Endothelial cell of umbilical vein (primary cell): Measurements from ENCODE around the gene UBXN11. TPM values are rescaled to one million over a fixed set of nuclear protein-coding genes. Genes with fewer than 3 reads are reported as not detected.

ENCODE experiments used
- BruUV-seq: library from RNA; stranded (reverse); fragments of 400-500 nt; replicated peaks from 2 replicates; lab custom pipeline; 2021; lab: Mats Ljungman, UMichigan
- CTCF ChIA-PET: fragments of 300-600, 350-600 bp; sonication (Branson Sonifier 250); formaldehyde crosslinking; loops from one replicate; lab custom pipeline; 2021; ENCODE audit warnings: antibody characterized with exemption, inconsistent platforms; lab: Charles Lee
- POLR2A ChIA-PET: fragments of 300-600, 350-600 bp; sonication (Branson Sonifier 250); formaldehyde crosslinking; loops from one replicate; lab custom pipeline; 2021; ENCODE audit warnings: antibody characterized with exemption, inconsistent platforms; lab: Charles Lee
- DNase-seq: peaks from one replicate; pipeline ENCODE4 v3.0.0-alpha.2; 2011; ENCODE audit warnings: low read depth, low spot score
- FAIRE-seq: peaks from 2 replicates; lab custom pipeline; 2011; peaks lifted over from hg19 to GRCh38; lab: Jason Lieb, UNC
- H2AFZ ChIP-seq: 2 replicates; pipeline ENCODE4 v1.6.0; 2012; ENCODE audit warnings: low read depth, low read length, control low read depth, inconsistent platforms
- H3K27ac ChIP-seq: 2 replicates; pipeline ENCODE4 v1.5.1; 2011; ENCODE audit warnings: low read depth, mild to moderate bottlenecking, control low read depth, low read length, moderate library complexity; ENCODE audit not compliant: insufficient read depth
- H3K27me3 ChIP-seq, 2 experiments: 2 replicates each; pipeline versions ENCODE4 v1.6.0 to v1.6.1; 2011; ENCODE audit warnings: low read length in 2 of 2, mixed read lengths in 1 of 2; ENCODE audit not compliant: control insufficient read depth in 2 of 2, insufficient read depth in 2 of 2
- H3K36me3 ChIP-seq, 2 experiments: 2 replicates in 1 of 2; 3 replicates in 1 of 2; pipeline ENCODE4 v1.5.1; 2011; ENCODE audit warnings: low read length in 2 of 2, mild to moderate bottlenecking in 1 of 2, moderate library complexity in 1 of 2; ENCODE audit not compliant: control insufficient read depth in 2 of 2, insufficient read depth in 2 of 2; ENCODE audit errors: extremely low read depth in 1 of 2
- H3K4me1 ChIP-seq: 3 replicates; pipeline ENCODE4 v1.5.1; 2011; ENCODE audit warnings: mild to moderate bottlenecking, low read length; ENCODE audit not compliant: control insufficient read depth, insufficient read depth; ENCODE audit errors: extremely low read depth
- H3K4me2 ChIP-seq: 2 replicates; pipeline ENCODE4 v1.6.1; 2011; ENCODE audit warnings: low read length, control low read depth, mixed read lengths; ENCODE audit not compliant: insufficient read depth
- H3K4me3 ChIP-seq, 3 experiments: fragments of 200-600 bp in 1 of 3; sonication (generic), shearing (Covaris generic) in 1 of 3; replicated peaks in 1 of 3; 2 replicates each; pipeline ENCODE4 v1.5.1; 2011 to 2016; ENCODE audit warnings: control low read depth in 3 of 3, low read length in 3 of 3, mild to moderate bottlenecking in 2 of 3, inconsistent platforms in 1 of 3, low read depth in 1 of 3, moderate library complexity in 1 of 3; ENCODE audit not compliant: insufficient read depth in 1 of 3
- H3K79me2 ChIP-seq: 2 replicates; pipeline ENCODE4 v1.6.0; 2012; ENCODE audit warnings: low read length, inconsistent platforms; ENCODE audit not compliant: control insufficient read depth, insufficient read depth
- H3K9ac ChIP-seq: replicated peaks from 2 replicates; pipeline ENCODE3; 2011; ENCODE audit warnings: low read length, control low read depth; ENCODE audit not compliant: insufficient read depth; ENCODE audit errors: extremely low read depth
- H3K9me1 ChIP-seq: replicated peaks from 3 replicates; pipeline ENCODE4 v1.6.0; 2011; ENCODE audit warnings: mild to moderate bottlenecking, low read length; ENCODE audit not compliant: control insufficient read depth, insufficient read depth; ENCODE audit errors: extremely low read depth
- H3K9me3 ChIP-seq: replicated peaks from 2 replicates; pipeline ENCODE4 v1.5.1; 2012; ENCODE audit warnings: low read length, inconsistent platforms; ENCODE audit not compliant: control insufficient read depth, insufficient read depth
- H4K20me1 ChIP-seq: replicated peaks from 2 replicates; pipeline ENCODE3; 2011; ENCODE audit warnings: mild to moderate bottlenecking, low read length; ENCODE audit not compliant: control insufficient read depth, insufficient read depth; ENCODE audit errors: extremely low read depth
- EZH2 ChIP-seq: IDR thresholded peaks from 2 replicates; pipeline ENCODE4 v1.6.1; 2012; ENCODE audit warnings: borderline replicate concordance, low read depth, mild to moderate bottlenecking, moderate library complexity, low read length, inconsistent platforms; ENCODE audit not compliant: severe bottlenecking
- FOS ChIP-seq: IDR thresholded peaks from 2 replicates; pipeline ENCODE4 v1.6.1; 2011; ENCODE audit warnings: mild to moderate bottlenecking, low read length, moderate library complexity, borderline replicate concordance; ENCODE audit not compliant: insufficient read depth
- GATA2 ChIP-seq: IDR thresholded peaks from 2 replicates; pipeline ENCODE4 v1.7.0; 2011; ENCODE audit warnings: low read depth, mild to moderate bottlenecking, moderate library complexity, mixed read lengths, low read length; ENCODE audit not compliant: insufficient read length, insufficient read depth
- JUN ChIP-seq: IDR thresholded peaks from 2 replicates; pipeline ENCODE4 v1.6.1; 2011; ENCODE audit warnings: borderline replicate concordance, low read depth; ENCODE audit not compliant: insufficient read length, insufficient read depth
- MYC ChIP-seq: IDR thresholded peaks from one replicate; pipeline ENCODE4 v1.6.1; 2011; ENCODE audit warnings: mild to moderate bottlenecking, low read depth, low read length
- POLR2A ChIP-seq: IDR thresholded peaks from 2 replicates; pipeline ENCODE4 v1.6.1; 2012; ENCODE audit warnings: low read depth, mild to moderate bottlenecking, control low read depth, low read length
- dilution Hi-C: fragments of 300-500 bp; cut with MboI; formaldehyde crosslinking; loops from one replicate; pipeline ENCODE4 v1.15.0; 2019; ENCODE audit warnings: low sequenced_read_pairs; ENCODE audit not compliant: extremely low pct_ligation_motif_present
- intact Hi-C: fragments of 100-400 bp; cut with micrococcal nuclease; formaldehyde crosslinking; loops from one replicate; pipeline ENCODE4 v1.10.0; 2022
- polyA plus RNA-seq, 4 experiments: library from polyadenylated mRNA; depleted of rRNA in 3 of 4; stranded (reverse) in 3 of 4; unstranded in 1 of 4; fragments of >200 nt; gene quantifications; 2 replicates each; pipeline versions ENCODE4 v1.2.1 to v1.2.3, GENCODE V29; 2011 to 2012; ENCODE audit warnings: missing spikeins in 1 of 4
- total RNA-seq: library from RNA; stranded (reverse); gene quantifications from 2 replicates; pipeline ENCODE4 v1.2.3, GENCODE V29; 2021
- TF ChIP-seq, protein P1 (sequence below): IDR thresholded peaks from 2 replicates; pipeline ENCODE4 v1.6.1; 2011; ENCODE audit not compliant: insufficient read depth, insufficient read length
- TF ChIP-seq, protein P2 (sequence below), 2 donors: IDR thresholded peaks; 1 replicate in 1 of 2; 2 replicates in 1 of 2; pipeline ENCODE4 v1.5.1; 2011; ENCODE audit warnings: low read length in 2 of 2, mild to moderate bottlenecking in 2 of 2, moderate library complexity in 2 of 2, control low read depth in 1 of 2, inconsistent platforms in 1 of 2, low read depth in 1 of 2; ENCODE audit not compliant: insufficient read depth in 1 of 2; ENCODE audit errors: extremely low read depth in 1 of 2

Gene UBXN11
- total and polyA plus RNA-seq, 2 donors (not counting 3 experiments of a cell fraction or from before 2014, with no cell fraction given): 14.8 to 15.6 TPM

DNA sequence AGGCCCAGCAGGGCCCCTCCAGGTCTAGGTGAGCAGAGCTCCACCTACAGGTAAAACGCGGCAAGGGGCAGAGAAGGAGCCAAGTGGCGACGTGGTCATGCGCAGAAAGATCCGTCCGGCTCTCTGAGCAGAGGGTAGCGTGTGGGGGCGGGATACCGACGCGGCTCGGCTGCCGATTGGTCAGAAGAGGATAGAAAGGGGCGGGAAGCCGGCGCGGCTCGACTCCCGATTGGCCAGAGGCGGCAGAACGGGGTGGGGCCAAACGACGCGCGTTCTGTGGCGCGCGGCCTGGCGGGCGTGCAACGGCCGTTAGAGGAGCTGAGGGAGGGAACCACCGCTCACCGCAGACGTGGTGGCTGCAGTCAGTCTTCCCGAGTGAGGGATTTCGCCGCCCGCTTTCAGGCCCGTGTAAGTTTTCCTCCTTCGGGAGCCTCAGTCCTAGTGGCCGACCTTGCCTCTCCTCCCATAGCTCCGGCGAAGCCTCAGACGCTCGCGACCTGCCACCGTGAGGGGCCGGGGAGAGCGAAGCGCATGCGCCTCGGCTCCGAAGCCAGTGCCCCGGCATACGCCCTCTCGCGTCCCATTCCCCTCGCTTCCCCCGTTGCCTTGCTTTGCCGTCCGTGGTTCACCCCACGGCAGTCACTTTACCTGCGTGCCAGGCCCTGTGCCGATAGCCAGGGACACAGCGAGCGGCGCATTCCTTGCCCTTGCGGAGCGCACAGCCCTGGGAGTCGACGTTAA lies 72.4 kb downstream of the UBXN11 start, which contains the start of gene CEP85:
CEP85 (plus strand) TSS at position 298 of the 741 bp plus-strand sequence. CDS start 5,584 bp downstream, outside the sequence.
- peaks cover 42% of the 10 kb centered on the region for H3K79me2 ChIP-seq
- H3K27ac ChIP-seq: peak within 1 kb of the TSS; percentile 9
- no peaks in the 10 kb centered on the region for H3K9me3 ChIP-seq
- H4K20me1 ChIP-seq: no peaks in the 10 kb centered on the region
- H3K9ac ChIP-seq: peak within 1 kb of the TSS; percentile 66
- ChIA-PET CTCF (interaction anchor here (0.5 to 3.7 kb wide), 39 partner anchors 8 to 380 kb away, joined by 3 to 44 read pairs (median 6); partner anchors contain the start of genes C1orf232, CATSPER4, DHDDS and PAFAH2), POLR2A (interaction anchor here (0.6 to 1.0 kb wide), 4 partner anchors 52 to 987 kb away, joined by 3 read pairs; partner anchors contain the start of gene RSRP1)
- BruUV-seq: TSS peak; percentile 56
- H2AFZ ChIP-seq: peak within 1 kb of the TSS; percentile 96
- no peaks in the 10 kb centered on the region for H3K36me3 ChIP-seq
- peak within 1 kb of the TSS; percentile 77 for H3K4me2 ChIP-seq
- dilution Hi-C loops: no loop called here
- H3K27me3 ChIP-seq: no peaks in the 10 kb centered on the region
- DNase-seq: peak; percentile 98
- TF ChIP-seq, protein P1, sequence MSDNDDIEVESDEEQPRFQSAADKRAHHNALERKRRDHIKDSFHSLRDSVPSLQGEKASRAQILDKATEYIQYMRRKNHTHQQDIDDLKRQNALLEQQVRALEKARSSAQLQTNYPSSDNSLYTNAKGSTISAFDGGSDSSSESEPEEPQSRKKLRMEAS: no peak
- TF ChIP-seq, protein P2, sequence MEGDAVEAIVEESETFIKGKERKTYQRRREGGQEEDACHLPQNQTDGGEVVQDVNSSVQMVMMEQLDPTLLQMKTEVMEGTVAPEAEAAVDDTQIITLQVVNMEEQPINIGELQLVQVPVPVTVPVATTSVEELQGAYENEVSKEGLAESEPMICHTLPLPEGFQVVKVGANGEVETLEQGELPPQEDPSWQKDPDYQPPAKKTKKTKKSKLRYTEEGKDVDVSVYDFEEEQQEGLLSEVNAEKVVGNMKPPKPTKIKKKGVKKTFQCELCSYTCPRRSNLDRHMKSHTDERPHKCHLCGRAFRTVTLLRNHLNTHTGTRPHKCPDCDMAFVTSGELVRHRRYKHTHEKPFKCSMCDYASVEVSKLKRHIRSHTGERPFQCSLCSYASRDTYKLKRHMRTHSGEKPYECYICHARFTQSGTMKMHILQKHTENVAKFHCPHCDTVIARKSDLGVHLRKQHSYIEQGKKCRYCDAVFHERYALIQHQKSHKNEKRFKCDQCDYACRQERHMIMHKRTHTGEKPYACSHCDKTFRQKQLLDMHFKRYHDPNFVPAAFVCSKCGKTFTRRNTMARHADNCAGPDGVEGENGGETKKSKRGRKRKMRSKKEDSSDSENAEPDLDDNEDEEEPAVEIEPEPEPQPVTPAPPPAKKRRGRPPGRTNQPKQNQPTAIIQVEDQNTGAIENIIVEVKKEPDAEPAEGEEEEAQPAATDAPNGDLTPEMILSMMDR (IDR thresholded peaks at IDR 0.05; ENCODE audit: extremely low read depth in 1 of 2, insufficient read depth in 1 of 2, low read depth in 1 of 2, low read length in 2 of 2): peak; percentile 87 to 92
- TF ChIP-seq POLR2A: peak; percentile 81
- no peak for TF ChIP-seq MYC
- TF ChIP-seq FOS: no peak
- no peak for TF ChIP-seq EZH2
- TF ChIP-seq JUN: no peak
- no peak for TF ChIP-seq GATA2
- peaks cover 12% of the 10 kb centered on the region for H3K4me1 ChIP-seq
- intact Hi-C loops: loop anchor here (1.0 to 2.0 kb wide), 4 partner anchors 43 to 199 kb away; partner anchors contain the start of gene ZNF593
- peak within 1 kb of the TSS; percentile 35 to 78 (median 65) for H3K4me3 ChIP-seq
- H3K9me1 ChIP-seq: no peaks in the 10 kb centered on the region
- FAIRE-seq: peak; percentile 93

Other genes starting within 250 kb of the UBXN11 start
- gene TRIM63, start 239.0 kb downstream of the UBXN11 start, total RNA-seq: not detected in 2 replicates
- not detected in 2 replicates for gene TRIM63, start 239.0 kb downstream of the UBXN11 start, polyA plus RNA-seq
- gene PDIK1L, start 194.8 kb downstream of the UBXN11 start, total RNA-seq: 5.6 and 8.0 TPM in 2 replicates
- gene PDIK1L, start 194.8 kb downstream of the UBXN11 start, polyA plus RNA-seq: 1.2 and 1.6 TPM in 2 replicates
- gene FAM110D, start 147.6 kb downstream of the UBXN11 start, total RNA-seq: 4.4 and 5.1 TPM in 2 replicates
- gene FAM110D, start 147.6 kb downstream of the UBXN11 start, polyA plus RNA-seq: 2.6 and 3.8 TPM in 2 replicates
- not detected in 2 replicates for gene C1orf232, start 137.7 kb downstream of the UBXN11 start, total RNA-seq
- gene C1orf232, start 137.7 kb downstream of the UBXN11 start, polyA plus RNA-seq: not detected in 2 replicates
- gene ZNF593, start 136.7 kb downstream of the UBXN11 start, total RNA-seq: 30.5 and 41.0 TPM in 2 replicates
- 71.0 and 108 TPM in 2 replicates for gene ZNF593, start 136.7 kb downstream of the UBXN11 start, polyA plus RNA-seq
- gene ZNF593OS, start 134.8 kb downstream of the UBXN11 start, total RNA-seq: not detected in 2 replicates
- not detected in 2 replicates for gene ZNF593OS, start 134.8 kb downstream of the UBXN11 start, polyA plus RNA-seq
- not detected in 2 replicates for gene CNKSR1, start 129.1 kb downstream of the UBXN11 start, total RNA-seq
- 0.19 and 0.22 TPM in 2 replicates for gene CNKSR1, start 129.1 kb downstream of the UBXN11 start, polyA plus RNA-seq
- not detected in 2 replicates for gene CATSPER4, start 116.0 kb downstream of the UBXN11 start, total RNA-seq
- not detected in 2 replicates for gene CATSPER4, start 116.0 kb downstream of the UBXN11 start, polyA plus RNA-seq
- gene CEP85, start 72.4 kb downstream of the UBXN11 start, total RNA-seq: 16.2 and 17.8 TPM in 2 replicates
- gene CEP85, start 72.4 kb downstream of the UBXN11 start, polyA plus RNA-seq: 15.2 and 16.1 TPM in 2 replicates
- 337 and 344 TPM in 2 replicates for gene SH3BGRL3, start 26.6 kb downstream of the UBXN11 start, total RNA-seq
- 233 and 305 TPM in 2 replicates for gene SH3BGRL3, start 26.6 kb downstream of the UBXN11 start, polyA plus RNA-seq
- gene CD52, start 11.3 kb upstream of the UBXN11 start, total RNA-seq: not detected in 2 replicates
- gene CD52, start 11.3 kb upstream of the UBXN11 start, polyA plus RNA-seq: not detected in 2 replicates
- not detected in 2 replicates for gene CRYBG2, start 47.5 kb upstream of the UBXN11 start, total RNA-seq
- not detected in 2 replicates for gene CRYBG2, start 47.5 kb upstream of the UBXN11 start, polyA plus RNA-seq
- not detected in 2 replicates for gene ZNF683, start 66.1 kb upstream of the UBXN11 start, total RNA-seq
- gene ZNF683, start 66.1 kb upstream of the UBXN11 start, polyA plus RNA-seq: not detected in 2 replicates
- not detected in 2 replicates for gene LIN28A, start 104.2 kb upstream of the UBXN11 start, total RNA-seq
- gene LIN28A, start 104.2 kb upstream of the UBXN11 start, polyA plus RNA-seq: 0.10 and 0.11 TPM in 2 replicates
- gene DHDDS, start 125.7 kb upstream of the UBXN11 start, total RNA-seq: 60.3 and 70.7 TPM in 2 replicates
- 44.3 and 51.3 TPM in 2 replicates for gene DHDDS, start 125.7 kb upstream of the UBXN11 start, polyA plus RNA-seq
- 562 and 580 TPM in 2 replicates for gene HMGN2, start 165.8 kb upstream of the UBXN11 start, total RNA-seq
- 183 and 240 TPM in 2 replicates for gene HMGN2, start 165.8 kb upstream of the UBXN11 start, polyA plus RNA-seq
- 13.3 and 15.5 TPM in 2 replicates for gene RPS6KA1, start 223.1 kb upstream of the UBXN11 start, total RNA-seq
- 6.7 and 7.2 TPM in 2 replicates for gene RPS6KA1, start 223.1 kb upstream of the UBXN11 start, polyA plus RNA-seq